H1 (cell line): ENCODE results near the gene DAGLA. TPM values are rescaled to one million over a fixed set of nuclear protein-coding genes. Genes with fewer than 3 reads are reported as not detected.

ENCODE experiments used
- BCL11A ChIP-seq, 2 experiments: IDR thresholded peaks; one replicate each; pipeline ENCODE4 v1.6.1; 2011; ENCODE audit warnings: low read depth in 2 of 2, low read length in 2 of 2, mild to moderate bottlenecking in 2 of 2
- CREB1 ChIP-seq: IDR thresholded peaks from 2 replicates; pipeline ENCODE4 v1.6.1; 2012; ENCODE audit warnings: inconsistent platforms
- CTBP2 ChIP-seq: IDR thresholded peaks from 2 replicates; pipeline ENCODE4 v1.7.0; 2011; ENCODE audit warnings: borderline replicate concordance, mild to moderate bottlenecking, moderate library complexity, mixed read lengths, low read length; ENCODE audit not compliant: insufficient read depth, insufficient read length
- JUND ChIP-seq: IDR thresholded peaks from 2 replicates; pipeline ENCODE4 v1.6.1; 2011; ENCODE audit warnings: mild to moderate bottlenecking, improper control_type of control experiment, low read length
- KDM5A ChIP-seq: fragments of 200-600 bp; IDR thresholded peaks from 2 replicates; pipeline ENCODE4 v1.7.1; 2012; ENCODE audit warnings: mild to moderate bottlenecking, low read length, inconsistent platforms, mixed read lengths
- RBBP5 ChIP-seq: IDR thresholded peaks from 2 replicates; pipeline ENCODE4 v1.7.1; 2012; ENCODE audit warnings: low read depth, mild to moderate bottlenecking, inconsistent platforms, low read length, moderate library complexity, borderline replicate concordance
- TAF1 ChIP-seq: IDR thresholded peaks from 2 replicates; pipeline ENCODE4 v1.6.1; 2011; ENCODE audit warnings: mild to moderate bottlenecking, low read depth, low read length
- polyA plus RNA-seq, 7 experiments: library from polyadenylated mRNA; depleted of rRNA in 3 of 7; stranded (reverse) in 5 of 7; unstranded in 2 of 7; fragments of >200 nt in 5 of 7; fragments of 200-250 nt in 2 of 7; gene quantifications; 1 replicate in 5 of 7; 2 replicates in 1 of 7; 4 replicates in 1 of 7; pipeline versions ENCODE4 v1.2.1 to v1.2.3, GENCODE V29; 2011 to 2013; ENCODE audit warnings: missing spikeins in 2 of 7, mixed read lengths in 2 of 7
- total RNA-seq: library from RNA; stranded (reverse); fragmentation: NEBNext Ultra II Directional; extraction: Animal tissue kit (Norgen Biotek cat#: 25700); gene quantifications from 2 replicates; pipeline ENCODE4 v1.2.1, GENCODE V29; 2021
- TF ChIP-seq, protein P1 (sequence below): IDR thresholded peaks from 2 replicates; pipeline ENCODE4 v1.6.1; 2011; ENCODE audit warnings: low read length, improper control_type of control experiment

Gene DAGLA
- total and polyA plus RNA-seq, 2 of the 8 experiments (the other 6 are each of a cell fraction or from before 2014, with no cell fraction given): 3.6 to 6.6 TPM

DNA sequence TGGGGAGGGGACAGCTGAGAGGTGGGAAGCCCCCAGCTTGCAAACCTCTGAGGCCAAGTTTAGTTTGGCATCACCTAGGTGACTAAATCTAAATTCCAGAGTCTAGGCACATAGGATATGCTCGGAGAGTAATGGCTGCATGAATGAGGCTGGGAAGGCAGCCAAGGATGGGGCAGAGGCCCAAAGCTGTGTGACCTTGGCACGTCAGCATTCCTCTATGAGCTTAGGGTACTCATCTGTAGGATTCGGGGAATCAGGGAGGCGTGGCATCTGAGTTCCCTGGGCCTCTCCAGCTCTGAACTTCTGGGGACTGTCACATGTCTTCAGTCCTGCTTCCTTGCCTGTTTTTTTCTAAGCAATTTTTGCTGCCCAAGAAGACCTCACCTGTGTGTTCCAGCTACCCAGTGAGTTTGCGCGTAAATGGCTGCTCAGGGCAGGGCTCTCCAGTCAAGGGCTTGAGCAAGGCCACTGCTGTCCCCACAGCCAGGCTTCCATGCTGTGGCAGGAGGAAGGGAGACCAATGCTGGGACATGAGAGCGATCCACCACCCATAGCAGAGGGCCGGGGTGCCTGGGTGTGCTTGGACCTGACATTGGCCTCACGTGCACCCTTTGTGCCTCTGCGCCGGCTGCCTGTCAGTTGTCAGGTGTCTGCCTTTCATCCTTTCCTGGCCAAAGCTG lies 13.9 kb downstream of the DAGLA start (continued):
- TF ChIP-seq, protein P1, sequence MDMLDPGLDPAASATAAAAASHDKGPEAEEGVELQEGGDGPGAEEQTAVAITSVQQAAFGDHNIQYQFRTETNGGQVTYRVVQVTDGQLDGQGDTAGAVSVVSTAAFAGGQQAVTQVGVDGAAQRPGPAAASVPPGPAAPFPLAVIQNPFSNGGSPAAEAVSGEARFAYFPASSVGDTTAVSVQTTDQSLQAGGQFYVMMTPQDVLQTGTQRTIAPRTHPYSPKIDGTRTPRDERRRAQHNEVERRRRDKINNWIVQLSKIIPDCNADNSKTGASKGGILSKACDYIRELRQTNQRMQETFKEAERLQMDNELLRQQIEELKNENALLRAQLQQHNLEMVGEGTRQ: no peak
- no peak for TF ChIP-seq BCL11A (IDR thresholded peaks at IDR 0.05; ENCODE audit: low read depth in 2 of 2, low read length in 2 of 2)
- TF ChIP-seq RBBP5: no peak
- no peak for TF ChIP-seq CREB1
- no peak for TF ChIP-seq JUND
- TF ChIP-seq TAF1: no peak
- no peak for TF ChIP-seq KDM5A
- no peak for TF ChIP-seq CTBP2
